ENCODE measurements around the gene ISCA2.

Gene ISCA2

GRCh38 chr14:74465335-74465734, 28.2 kb upstream of the ISCA2 start:
- 100% methylated on average over 1 of the region's 2 CpGs; no CpG with 5 or more reads in 1 of the 2 experiments for WGBS, 2 experiments (ENCODE audit: insufficient coverage in 2 of 2)
- Histone ChIP-seq H3K9me3 (ENCODE audit: control insufficient read depth, low read length) (no peaks in the 10 kb centered on the region), H3K4me3 (ENCODE audit: extremely low read depth, insufficient read depth, low read length, poor library complexity, severe bottlenecking) (no peak overlapping the region), H3K4me1 (ENCODE audit: control insufficient read depth, insufficient read depth, low read length, poor library complexity, severe bottlenecking) (no peaks in the 10 kb centered on the region), H3K36me3 (ENCODE audit: control insufficient read depth, insufficient read depth, low read length) (no peaks in the 10 kb centered on the region), H3K27ac (ENCODE audit: low read depth, low read length, severe bottlenecking) (no peak overlapping the region)

GRCh38 chr14:74468513-74468912, 25.1 kb upstream of the ISCA2 start:
- H3K9me3 ChIP-seq (ENCODE audit: control insufficient read depth, low read length): no peaks in the 10 kb centered on the region
- WGBS, 2 experiments (ENCODE audit: insufficient coverage in 2 of 2): 96 to 100% methylated on average over 1 to 3 of the region's 3 CpGs
- H3K27ac ChIP-seq (ENCODE audit: low read depth, low read length, severe bottlenecking): no peak overlapping the region
- H3K4me1 ChIP-seq (ENCODE audit: control insufficient read depth, insufficient read depth, low read length, poor library complexity, severe bottlenecking): no peaks in the 10 kb centered on the region
- H3K36me3 ChIP-seq (ENCODE audit: control insufficient read depth, insufficient read depth, low read length): peaks cover 16% of the 10 kb centered on the region
- H3K4me3 ChIP-seq (ENCODE audit: extremely low read depth, insufficient read depth, low read length, poor library complexity, severe bottlenecking): no peak overlapping the region

GRCh38 chr14:74469548-74470518, 23.7 kb upstream of the ISCA2 start:
- no peaks in the 10 kb centered on the region for H3K4me1 ChIP-seq (ENCODE audit: control insufficient read depth, insufficient read depth, low read length, poor library complexity, severe bottlenecking)
- peaks cover 26% of the 10 kb centered on the region for H3K36me3 ChIP-seq (ENCODE audit: control insufficient read depth, insufficient read depth, low read length)
- H3K27ac ChIP-seq (ENCODE audit: low read depth, low read length, severe bottlenecking): no peak overlapping the region
- WGBS, 2 experiments (ENCODE audit: insufficient coverage in 2 of 2): 90 to 100% methylated on average over 4 to 7 of the region's 7 CpGs
- H3K9me3 ChIP-seq (ENCODE audit: control insufficient read depth, low read length): no peaks in the 10 kb centered on the region
- H3K4me3 ChIP-seq (ENCODE audit: extremely low read depth, insufficient read depth, low read length, poor library complexity, severe bottlenecking): no peak overlapping the region

GRCh38 chr14:74472601-74473000, 21.0 kb upstream of the ISCA2 start:
- Histone ChIP-seq H3K4me3 (ENCODE audit: extremely low read depth, insufficient read depth, low read length, poor library complexity, severe bottlenecking) (no peak overlapping the region), H3K27ac (ENCODE audit: low read depth, low read length, severe bottlenecking) (no peak overlapping the region), H3K9me3 (ENCODE audit: control insufficient read depth, low read length) (no peaks in the 10 kb centered on the region), H3K4me1 (ENCODE audit: control insufficient read depth, insufficient read depth, low read length, poor library complexity, severe bottlenecking) (no peaks in the 10 kb centered on the region), H3K36me3 (ENCODE audit: control insufficient read depth, insufficient read depth, low read length) (peaks cover 26% of the 10 kb centered on the region)
- 88 to 100% methylated on average over 1 to 2 of the region's 2 CpGs for WGBS, 2 experiments (ENCODE audit: insufficient coverage in 2 of 2)

GRCh38 chr14:74474376-74474775, 19.2 kb upstream of the ISCA2 start:
- Histone ChIP-seq H3K27ac (ENCODE audit: low read depth, low read length, severe bottlenecking) (peak overlapping the region; percentile 1), H3K9me3 (ENCODE audit: control insufficient read depth, low read length) (no peaks in the 10 kb centered on the region), H3K4me3 (ENCODE audit: extremely low read depth, insufficient read depth, low read length, poor library complexity, severe bottlenecking) (no peak overlapping the region), H3K36me3 (ENCODE audit: control insufficient read depth, insufficient read depth, low read length) (peaks cover 31% of the 10 kb centered on the region), H3K4me1 (ENCODE audit: control insufficient read depth, insufficient read depth, low read length, poor library complexity, severe bottlenecking) (no peaks in the 10 kb centered on the region)
- WGBS, 2 experiments (ENCODE audit: insufficient coverage in 2 of 2): 83 to 93% methylated on average over 1 to 2 of the region's 2 CpGs

GRCh38 chr14:74475678-74476077, 17.9 kb upstream of the ISCA2 start:
- H3K9me3 ChIP-seq (ENCODE audit: control insufficient read depth, low read length): no peaks in the 10 kb centered on the region
- no peak overlapping the region for H3K27ac ChIP-seq (ENCODE audit: low read depth, low read length, severe bottlenecking)
- no peak overlapping the region for H3K4me3 ChIP-seq (ENCODE audit: extremely low read depth, insufficient read depth, low read length, poor library complexity, severe bottlenecking)
- whole genome bisulfite sequencing, 2 experiments (ENCODE audit: insufficient coverage in 2 of 2): 93 to 100% methylated on average over 1 to 3 of the region's 3 CpGs
- H3K4me1 ChIP-seq (ENCODE audit: control insufficient read depth, insufficient read depth, low read length, poor library complexity, severe bottlenecking): no peaks in the 10 kb centered on the region
- peaks cover 44% of the 10 kb centered on the region for H3K36me3 ChIP-seq (ENCODE audit: control insufficient read depth, insufficient read depth, low read length)

GRCh38 chr14:74476107-74476506, 17.5 kb upstream of the ISCA2 start:
- H3K4me1 ChIP-seq (ENCODE audit: control insufficient read depth, insufficient read depth, low read length, poor library complexity, severe bottlenecking): no peaks in the 10 kb centered on the region
- H3K36me3 ChIP-seq (ENCODE audit: control insufficient read depth, insufficient read depth, low read length): peaks cover 48% of the 10 kb centered on the region
- no peak overlapping the region for H3K4me3 ChIP-seq (ENCODE audit: extremely low read depth, insufficient read depth, low read length, poor library complexity, severe bottlenecking)
- no peaks in the 10 kb centered on the region for H3K9me3 ChIP-seq (ENCODE audit: control insufficient read depth, low read length)
- no peak overlapping the region for H3K27ac ChIP-seq (ENCODE audit: low read depth, low read length, severe bottlenecking)
- WGBS, 2 experiments (ENCODE audit: insufficient coverage in 2 of 2): 91 to 92% methylated on average over 2 to 4 of the region's 4 CpGs

GRCh38 chr14:74476607-74477006, 17.0 kb upstream of the ISCA2 start:
- Histone ChIP-seq H3K36me3 (ENCODE audit: control insufficient read depth, insufficient read depth, low read length) (peaks cover 53% of the 10 kb centered on the region), H3K27ac (ENCODE audit: low read depth, low read length, severe bottlenecking) (no peak overlapping the region), H3K4me1 (ENCODE audit: control insufficient read depth, insufficient read depth, low read length, poor library complexity, severe bottlenecking) (no peaks in the 10 kb centered on the region), H3K4me3 (ENCODE audit: extremely low read depth, insufficient read depth, low read length, poor library complexity, severe bottlenecking) (no peak overlapping the region), H3K9me3 (ENCODE audit: control insufficient read depth, low read length) (no peaks in the 10 kb centered on the region)
- 100% methylated on average over 1 to 2 of the region's 3 CpGs for WGBS, 2 experiments (ENCODE audit: insufficient coverage in 2 of 2)

GRCh38 chr14:74478996-74479635, 14.4 kb upstream of the ISCA2 start:
- 82% methylated on average over 2 of the region's 2 CpGs; no CpG with 5 or more reads in 1 of the 2 experiments for WGBS, 2 experiments (ENCODE audit: insufficient coverage in 2 of 2)
- no peak overlapping the region for H3K27ac ChIP-seq (ENCODE audit: low read depth, low read length, severe bottlenecking)
- peaks cover 49% of the 10 kb centered on the region for H3K36me3 ChIP-seq (ENCODE audit: control insufficient read depth, insufficient read depth, low read length)
- no peaks in the 10 kb centered on the region for H3K4me1 ChIP-seq (ENCODE audit: control insufficient read depth, insufficient read depth, low read length, poor library complexity, severe bottlenecking)
- H3K9me3 ChIP-seq (ENCODE audit: control insufficient read depth, low read length): no peaks in the 10 kb centered on the region
- H3K4me3 ChIP-seq (ENCODE audit: extremely low read depth, insufficient read depth, low read length, poor library complexity, severe bottlenecking): no peak overlapping the region

- WGBS, 2 experiments (ENCODE audit: insufficient coverage in 2 of 2): 84 to 88% methylated on average over 3 of the region's 4 CpGs
- Histone ChIP-seq H3K36me3 (ENCODE audit: control insufficient read depth, insufficient read depth, low read length) (peaks cover 49% of the 10 kb centered on the region), H3K9me3 (ENCODE audit: control insufficient read depth, low read length) (no peaks in the 10 kb centered on the region), H3K4me1 (ENCODE audit: control insufficient read depth, insufficient read depth, low read length, poor library complexity, severe bottlenecking) (no peaks in the 10 kb centered on the region), H3K4me3 (ENCODE audit: extremely low read depth, insufficient read depth, low read length, poor library complexity, severe bottlenecking) (no peak overlapping the region), H3K27ac (ENCODE audit: low read depth, low read length, severe bottlenecking) (no peak overlapping the region)
These were observed 13.5 kb upstream of the ISCA2 start for GRCh38 chr14:74480046-74480445.

GRCh38 chr14:74482571-74482970, 11.0 kb upstream of the ISCA2 start:
- WGBS, 2 experiments (ENCODE audit: insufficient coverage in 2 of 2): no CpG with 5 or more reads among the region's 3 CpGs
- H3K4me3 ChIP-seq (ENCODE audit: extremely low read depth, insufficient read depth, low read length, poor library complexity, severe bottlenecking): no peak overlapping the region
- no peak overlapping the region for H3K27ac ChIP-seq (ENCODE audit: low read depth, low read length, severe bottlenecking)
- peaks cover 59% of the 10 kb centered on the region for H3K36me3 ChIP-seq (ENCODE audit: control insufficient read depth, insufficient read depth, low read length)
- no peaks in the 10 kb centered on the region for H3K9me3 ChIP-seq (ENCODE audit: control insufficient read depth, low read length)
- peaks cover 4% of the 10 kb centered on the region for H3K4me1 ChIP-seq (ENCODE audit: control insufficient read depth, insufficient read depth, low read length, poor library complexity, severe bottlenecking)
